ENCODE data around the gene SEPHS2.
"Not testable (repeated sequence)": the region's sequence is repeated elsewhere in the genome, so short reads cannot be mapped to it uniquely, and the experiment has no call there.

The SEPHS2 gene

GRCh38 chr16:30397056-30397455 is 48.6 kb downstream of the SEPHS2 start:
- no peak for DNase-seq

GRCh38 chr16:30396627-30397026 is 49.0 kb downstream of the SEPHS2 start:
- not testable (repeated sequence) for DNase-seq

GRCh38 chr16:30395992-30396585 is 49.6 kb downstream of the SEPHS2 start:
- DNase-seq = no peak

- DNase-seq = peak; percentile 84
These were observed 50.3 kb downstream of the SEPHS2 start, which contains the start of gene ZNF48 for GRCh38 chr16:30395155-30395991. ZNF48 (plus strand) TSS chr16:30395420; CDS start chr16:30395795, 375 bp downstream.

GRCh38 chr16:30394592-30395154 is 51.0 kb downstream of the SEPHS2 start:
- no peak for DNase-seq

All from activated effector memory CD4-positive, alpha-beta T cell treated with anti-CD3 and anti-CD28 coated beads, Interleukin-2, amount 50 U/mL, for 16 hours (primary cell).